D721Med (cell line): ENCODE results near the gene SAMD7.

ENCODE experiments used
- DNase-seq: peaks from one replicate; pipeline ENCODE4 v3.0.0; 2011; ENCODE audit warnings: low spot score; ENCODE audit not compliant: insufficient read length
- FAIRE-seq: peaks from 2 replicates; lab custom pipeline; 2011; peaks lifted over from hg19 to GRCh38; lab: Jason Lieb, UNC
- CTCF ChIP-seq: IDR thresholded peaks from 2 replicates; pipeline ENCODE4 v1.5.1; 2012; ENCODE audit warnings: mild to moderate bottlenecking, control low read depth; ENCODE audit not compliant: insufficient read depth; ENCODE audit errors: missing control alignments

SAMD7 gene

GRCh38 chr3:169891886-169892285 is 19.5 kb upstream of the SAMD7 start:
- DNase-seq: no peak
- FAIRE-seq: no peak
- no peak for TF ChIP-seq CTCF

- TF ChIP-seq CTCF: no peak
- no peak for FAIRE-seq
- no peak for DNase-seq
Observed at GRCh38 chr3:169894110-169894509, 17.3 kb upstream of the SAMD7 start.

GRCh38 chr3:169895072-169895471 is 16.3 kb upstream of the SAMD7 start:
- TF ChIP-seq CTCF: no peak
- FAIRE-seq: no peak

GRCh38 chr3:169897284-169897683 is 14.1 kb upstream of the SAMD7 start:
- FAIRE-seq: no peak
- no peak for TF ChIP-seq CTCF
- no peak for DNase-seq

More at GRCh38 chr3:169895072-169895471, 16.3 kb upstream of the SAMD7 start:
- DNase-seq: no peak

- TF ChIP-seq CTCF: no peak
- no peak for FAIRE-seq
- DNase-seq: no peak
Observed at GRCh38 chr3:169901453-169901852, 9.9 kb upstream of the SAMD7 start.

- DNase-seq: no peak
- no peak for FAIRE-seq
- TF ChIP-seq CTCF: no peak
Observed at GRCh38 chr3:169905404-169905803, 6.0 kb upstream of the SAMD7 start.

GRCh38 chr3:169907476-169907875 is 3.9 kb upstream of the SAMD7 start:
- no peak for TF ChIP-seq CTCF
- DNase-seq (no peak), FAIRE-seq (no peak)
